ENCODE results near the gene MDC1.

The MDC1 gene

GRCh38 chr6:30763618-30764489 lies 46.8 kb upstream of the MDC1 start:
- Histone ChIP-seq H3K27me3 (ENCODE audit: insufficient read depth, low read length, poor library complexity, severe bottlenecking) (no peaks in the 10 kb centered on the region), H4K20me1 (ENCODE audit: insufficient read depth, low read length, poor library complexity, severe bottlenecking) (no peaks in the 10 kb centered on the region), H3K9ac (ENCODE audit: low read depth, low read length, poor library complexity, severe bottlenecking) (no peak overlapping the region), H3K9me2 (replicated peaks; ENCODE audit: low read depth, low read length) (no peaks in the 10 kb centered on the region), H3K4me2 (ENCODE audit: low read depth, low read length, poor library complexity, severe bottlenecking) (no peak overlapping the region), H3K9me3 (ENCODE audit: insufficient read depth, low read depth, low read length) (no peaks in the 10 kb centered on the region), H3K79me2 (ENCODE audit: insufficient read depth, low read length) (no peaks in the 10 kb centered on the region), H2AFZ (ENCODE audit: low read length) (peak overlapping the region; percentile 76), H3K4me1 (ENCODE audit: insufficient read depth, low read length, poor library complexity, severe bottlenecking) (peaks cover 18% of the 10 kb centered on the region), H3F3A (ENCODE audit: low read depth) (no peaks in the 10 kb centered on the region), H3K4me3 (ENCODE audit: low read length, poor library complexity, severe bottlenecking) (no peak overlapping the region), H3K36me3 (ENCODE audit: insufficient read depth, low read length) (no peaks in the 10 kb centered on the region)
- TF ChIP-seq EZH2phosphoT487 (IDR thresholded peaks at IDR 0.05; ENCODE audit: borderline replicate concordance): no peak
- TF ChIP-seq, protein P1, sequence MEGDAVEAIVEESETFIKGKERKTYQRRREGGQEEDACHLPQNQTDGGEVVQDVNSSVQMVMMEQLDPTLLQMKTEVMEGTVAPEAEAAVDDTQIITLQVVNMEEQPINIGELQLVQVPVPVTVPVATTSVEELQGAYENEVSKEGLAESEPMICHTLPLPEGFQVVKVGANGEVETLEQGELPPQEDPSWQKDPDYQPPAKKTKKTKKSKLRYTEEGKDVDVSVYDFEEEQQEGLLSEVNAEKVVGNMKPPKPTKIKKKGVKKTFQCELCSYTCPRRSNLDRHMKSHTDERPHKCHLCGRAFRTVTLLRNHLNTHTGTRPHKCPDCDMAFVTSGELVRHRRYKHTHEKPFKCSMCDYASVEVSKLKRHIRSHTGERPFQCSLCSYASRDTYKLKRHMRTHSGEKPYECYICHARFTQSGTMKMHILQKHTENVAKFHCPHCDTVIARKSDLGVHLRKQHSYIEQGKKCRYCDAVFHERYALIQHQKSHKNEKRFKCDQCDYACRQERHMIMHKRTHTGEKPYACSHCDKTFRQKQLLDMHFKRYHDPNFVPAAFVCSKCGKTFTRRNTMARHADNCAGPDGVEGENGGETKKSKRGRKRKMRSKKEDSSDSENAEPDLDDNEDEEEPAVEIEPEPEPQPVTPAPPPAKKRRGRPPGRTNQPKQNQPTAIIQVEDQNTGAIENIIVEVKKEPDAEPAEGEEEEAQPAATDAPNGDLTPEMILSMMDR (conservative IDR thresholded peaks at IDR 0.05; ENCODE audit: low read length): no peak

- TF ChIP-seq EZH2phosphoT487 (IDR thresholded peaks at IDR 0.05; ENCODE audit: borderline replicate concordance): no peak
- TF ChIP-seq, protein P1 (conservative IDR thresholded peaks at IDR 0.05; ENCODE audit: low read length): no peak
- H3K9ac ChIP-seq (ENCODE audit: low read depth, low read length, poor library complexity, severe bottlenecking): no peak overlapping the region
- H2AFZ ChIP-seq (ENCODE audit: low read length): peak overlapping the region; percentile 76; the same call in 1 of the 2 replicates
- H3K36me3 ChIP-seq (ENCODE audit: insufficient read depth, low read length): no peaks in the 10 kb centered on the region
- H3K4me1 ChIP-seq (ENCODE audit: insufficient read depth, low read length, poor library complexity, severe bottlenecking): peaks cover 11% of the 10 kb centered on the region
- H3K79me2 ChIP-seq (ENCODE audit: insufficient read depth, low read length): no peaks in the 10 kb centered on the region
- H3K4me3 ChIP-seq (ENCODE audit: low read length, poor library complexity, severe bottlenecking): no peak overlapping the region
- no peak overlapping the region for H3K4me2 ChIP-seq (ENCODE audit: low read depth, low read length, poor library complexity, severe bottlenecking)
- no peaks in the 10 kb centered on the region for H3K27me3 ChIP-seq (ENCODE audit: insufficient read depth, low read length, poor library complexity, severe bottlenecking)
- H4K20me1 ChIP-seq (ENCODE audit: insufficient read depth, low read length, poor library complexity, severe bottlenecking): no peaks in the 10 kb centered on the region
- no peaks in the 10 kb centered on the region for H3K9me3 ChIP-seq (ENCODE audit: insufficient read depth, low read depth, low read length)
- H3K9me2 ChIP-seq (replicated peaks; ENCODE audit: low read depth, low read length): no peaks in the 10 kb centered on the region
- no peaks in the 10 kb centered on the region for H3F3A ChIP-seq (ENCODE audit: low read depth)
These were observed 46.1 kb upstream of the MDC1 start for GRCh38 chr6:30763155-30763617.

DNA sequence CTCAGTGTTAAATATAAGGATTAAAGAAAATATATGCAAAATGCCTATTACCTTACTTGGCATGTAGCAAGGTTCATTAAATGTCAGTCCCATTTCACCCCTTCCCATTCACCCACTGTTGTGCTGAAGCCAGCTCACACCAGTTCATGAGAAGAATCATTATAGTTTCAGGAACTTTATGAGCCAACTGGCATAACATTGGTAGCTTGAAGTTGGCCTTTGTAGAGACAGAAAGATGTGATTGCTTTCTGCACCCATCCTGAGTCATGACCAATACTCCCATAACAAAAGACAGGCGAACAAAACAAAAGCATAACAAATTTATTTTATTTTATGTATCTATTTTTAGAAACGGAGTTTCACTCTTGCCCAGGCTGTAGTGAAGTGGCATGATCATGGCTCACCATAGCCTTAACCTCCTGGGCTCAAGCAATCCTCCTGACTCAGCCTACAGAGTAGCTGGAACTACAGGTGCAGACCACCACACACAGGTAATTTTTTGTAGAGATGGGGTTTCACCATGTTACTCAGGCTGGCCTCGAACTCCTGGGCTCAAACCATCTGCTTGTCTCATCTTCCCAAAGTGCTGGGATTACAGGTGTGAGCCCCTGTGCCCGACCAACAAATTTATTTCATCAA lies 44.8 kb upstream of the MDC1 start:
- H3K4me3 ChIP-seq (ENCODE audit: low read length, poor library complexity, severe bottlenecking): no peak overlapping the region
- H2AFZ ChIP-seq (ENCODE audit: low read length): no peak overlapping the region
- H3K4me1 ChIP-seq (ENCODE audit: insufficient read depth, low read length, poor library complexity, severe bottlenecking): peaks cover 11% of the 10 kb centered on the region
- no peak overlapping the region for H3K9ac ChIP-seq (ENCODE audit: low read depth, low read length, poor library complexity, severe bottlenecking)
- TF ChIP-seq EZH2phosphoT487 (IDR thresholded peaks at IDR 0.05; ENCODE audit: borderline replicate concordance): no peak
- TF ChIP-seq, protein P1 (conservative IDR thresholded peaks at IDR 0.05; ENCODE audit: low read length): no peak
- no peaks in the 10 kb centered on the region for H3K9me3 ChIP-seq (ENCODE audit: insufficient read depth, low read depth, low read length)
- H3K36me3 ChIP-seq (ENCODE audit: insufficient read depth, low read length): no peaks in the 10 kb centered on the region
- no peaks in the 10 kb centered on the region for H3F3A ChIP-seq (ENCODE audit: low read depth)
- no peak overlapping the region for H3K4me2 ChIP-seq (ENCODE audit: low read depth, low read length, poor library complexity, severe bottlenecking)
- H3K9me2 ChIP-seq (replicated peaks; ENCODE audit: low read depth, low read length): no peaks in the 10 kb centered on the region
- H3K27me3 ChIP-seq (ENCODE audit: insufficient read depth, low read length, poor library complexity, severe bottlenecking): no peaks in the 10 kb centered on the region
- no peaks in the 10 kb centered on the region for H4K20me1 ChIP-seq (ENCODE audit: insufficient read depth, low read length, poor library complexity, severe bottlenecking)
- no peaks in the 10 kb centered on the region for H3K79me2 ChIP-seq (ENCODE audit: insufficient read depth, low read length)

Data from Loucy (cell line).